ENCODE results near the gene TAF1B.

The TAF1B gene

DNA sequence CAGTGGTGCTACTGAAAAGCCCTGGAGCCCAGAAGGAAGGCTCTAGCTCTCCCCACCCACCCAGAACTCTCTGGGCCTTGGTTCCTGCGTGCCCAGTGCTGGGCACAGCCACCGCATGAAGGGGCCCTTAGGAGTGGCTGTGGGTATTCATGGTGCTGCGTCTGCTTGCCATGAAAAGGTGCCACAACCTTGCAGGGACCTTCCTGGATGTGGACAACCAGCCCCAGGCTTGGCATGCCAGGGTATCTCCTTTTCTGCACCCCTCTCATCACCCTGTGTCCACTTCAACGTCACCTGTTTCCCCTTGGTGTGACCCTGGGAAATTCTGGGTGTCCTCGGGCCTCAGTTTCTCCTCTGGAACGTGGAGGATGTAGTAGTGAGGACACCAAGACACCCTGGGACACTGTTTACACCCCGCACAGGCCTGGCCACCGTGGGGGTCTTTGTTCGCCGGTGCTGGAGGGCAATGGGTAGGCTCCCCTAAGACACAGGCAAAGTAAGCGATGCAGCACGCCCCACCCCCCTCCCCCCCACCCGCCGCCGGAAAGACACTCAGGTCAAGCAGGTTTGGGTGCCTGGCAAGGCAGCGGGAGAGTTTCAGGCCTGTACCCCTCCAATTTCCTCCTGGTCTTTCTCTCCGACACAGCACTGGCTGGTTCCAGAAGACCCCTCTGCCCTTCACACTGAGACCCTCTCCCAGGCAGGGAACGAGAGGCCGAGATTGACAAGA is 34.8 kb upstream of the TAF1B start:
- DNase-seq (ENCODE audit: low read depth), result no peak

DNA sequence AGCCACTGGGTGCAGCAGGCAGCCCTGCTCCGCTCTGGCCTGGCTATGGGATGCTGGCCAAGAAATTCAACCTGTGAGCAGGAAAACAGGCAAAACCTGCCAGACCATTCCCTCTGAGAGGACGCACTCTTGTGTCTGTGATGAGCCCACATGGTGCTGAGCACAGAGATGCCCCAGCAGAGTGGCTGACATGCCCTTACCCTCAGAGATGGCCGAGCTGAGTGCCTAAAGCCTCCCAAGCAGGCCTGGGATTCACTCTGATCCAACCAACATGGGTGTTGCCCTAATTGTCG is 34.3 kb upstream of the TAF1B start:
- DNase-seq (ENCODE audit: low read depth), result no peak

DNA sequence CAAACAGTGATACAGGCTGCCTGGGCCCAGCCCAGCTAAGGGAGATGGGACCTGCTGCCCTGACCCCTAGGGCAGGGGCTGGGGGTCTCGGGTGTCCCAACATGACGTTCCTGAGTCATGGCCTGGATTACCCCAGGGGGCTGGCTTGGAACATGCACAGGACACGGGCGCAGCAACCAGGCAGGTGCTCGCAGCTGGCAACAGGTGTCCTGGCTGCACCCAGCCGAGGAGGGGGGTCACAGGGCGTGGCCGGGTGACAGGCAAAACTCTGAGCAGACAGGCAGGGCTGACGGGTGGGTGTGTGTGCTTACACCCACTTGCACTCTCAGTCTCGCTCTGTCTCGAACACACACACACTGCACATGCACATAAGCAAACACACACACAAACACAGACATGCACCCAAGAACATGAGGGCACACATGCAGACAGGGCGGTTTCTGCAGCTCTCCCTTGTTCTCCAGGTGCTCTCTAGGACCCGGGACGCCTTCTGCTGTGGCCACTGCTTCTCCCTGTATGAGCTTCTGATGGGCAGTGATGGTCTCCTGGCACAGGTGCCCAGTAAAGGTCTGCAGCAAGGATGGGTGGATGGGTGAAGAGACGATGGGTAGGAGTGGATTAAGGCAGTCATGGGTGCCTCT is 33.7 kb upstream of the TAF1B start:
- no peak for DNase-seq (ENCODE audit: low read depth)

DNA sequence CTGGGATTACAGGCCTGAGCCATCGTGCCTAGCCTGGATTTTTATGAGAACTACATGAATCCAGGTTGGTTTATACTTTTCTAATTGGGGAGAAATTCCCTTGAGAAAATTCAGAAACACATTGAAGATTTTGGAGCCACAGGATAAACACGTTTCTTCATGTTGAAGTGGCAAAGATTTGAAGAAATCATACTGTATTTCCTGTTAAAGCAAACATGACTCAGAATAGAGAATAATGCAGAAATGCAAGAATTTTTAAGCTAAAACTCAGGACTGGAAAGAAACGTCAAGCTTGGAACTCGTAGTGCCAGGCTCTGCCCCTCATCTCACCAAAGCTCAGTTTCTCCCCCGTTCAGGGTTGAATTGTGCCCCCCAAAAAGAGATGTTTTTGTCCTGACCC is 32.1 kb upstream of the TAF1B start:
- no peak for DNase-seq (ENCODE audit: low read depth)

DNA sequence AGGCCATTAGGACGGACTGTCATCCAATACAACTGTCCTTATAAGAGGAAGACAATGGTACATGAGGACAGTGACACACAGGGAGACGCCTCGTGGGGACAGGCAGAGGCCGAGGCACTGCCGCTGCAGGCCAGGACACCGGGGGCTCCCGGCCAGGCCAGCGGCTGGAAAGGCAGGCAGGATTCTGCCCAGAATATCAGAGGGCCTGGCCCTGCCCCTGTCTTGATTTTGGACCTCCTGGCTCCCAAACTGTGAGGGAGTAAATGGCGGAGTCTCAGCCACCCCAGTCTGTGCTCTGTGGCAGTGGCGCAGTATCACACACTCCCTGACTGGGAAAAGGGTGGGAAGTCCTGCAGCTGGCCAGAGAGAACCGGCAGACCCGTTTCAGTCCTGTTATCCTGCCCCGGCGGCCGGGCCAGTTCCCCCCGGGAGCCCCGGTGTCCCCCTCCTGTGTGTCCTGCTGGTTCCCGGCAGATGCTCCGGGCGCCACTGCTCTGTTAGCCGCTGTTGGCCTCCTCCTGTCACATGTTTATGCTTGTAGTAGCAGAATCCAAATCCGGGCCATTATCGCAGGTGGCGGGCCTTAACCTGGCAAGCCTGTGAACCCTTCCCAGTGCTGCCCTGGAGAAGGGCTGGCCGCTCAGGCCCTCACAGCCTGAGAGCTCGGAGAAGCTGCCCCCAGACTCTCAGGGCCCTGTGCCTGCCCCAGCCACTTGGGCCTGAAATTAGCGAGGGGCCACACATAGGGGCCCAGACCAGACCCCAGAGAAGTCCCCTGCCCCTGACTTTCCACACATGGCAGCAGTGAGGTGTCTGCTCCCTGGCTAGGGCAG is 31.4 kb upstream of the TAF1B start:
- DNase-seq (ENCODE audit: low read depth), result no peak

DNA sequence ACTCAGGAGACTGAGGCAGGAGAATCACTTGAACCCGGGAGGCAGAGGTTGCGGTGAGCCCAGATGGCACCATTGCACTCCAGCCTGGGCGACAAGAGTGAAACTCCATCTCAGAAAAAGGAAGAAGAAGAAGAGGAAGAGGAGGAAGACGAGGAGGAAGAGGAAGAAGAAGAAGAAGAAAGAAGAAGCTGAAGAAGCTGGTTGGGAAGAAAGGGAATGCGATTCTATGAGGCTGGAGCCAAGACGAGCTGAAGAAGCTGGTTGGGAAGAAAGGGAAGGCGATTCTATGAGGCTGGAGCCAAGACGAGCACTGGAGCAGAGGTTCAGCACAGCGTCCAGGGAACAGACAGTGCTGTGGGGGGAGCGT is 30.3 kb upstream of the TAF1B start:
- no peak for DNase-seq (ENCODE audit: low read depth)

DNA sequence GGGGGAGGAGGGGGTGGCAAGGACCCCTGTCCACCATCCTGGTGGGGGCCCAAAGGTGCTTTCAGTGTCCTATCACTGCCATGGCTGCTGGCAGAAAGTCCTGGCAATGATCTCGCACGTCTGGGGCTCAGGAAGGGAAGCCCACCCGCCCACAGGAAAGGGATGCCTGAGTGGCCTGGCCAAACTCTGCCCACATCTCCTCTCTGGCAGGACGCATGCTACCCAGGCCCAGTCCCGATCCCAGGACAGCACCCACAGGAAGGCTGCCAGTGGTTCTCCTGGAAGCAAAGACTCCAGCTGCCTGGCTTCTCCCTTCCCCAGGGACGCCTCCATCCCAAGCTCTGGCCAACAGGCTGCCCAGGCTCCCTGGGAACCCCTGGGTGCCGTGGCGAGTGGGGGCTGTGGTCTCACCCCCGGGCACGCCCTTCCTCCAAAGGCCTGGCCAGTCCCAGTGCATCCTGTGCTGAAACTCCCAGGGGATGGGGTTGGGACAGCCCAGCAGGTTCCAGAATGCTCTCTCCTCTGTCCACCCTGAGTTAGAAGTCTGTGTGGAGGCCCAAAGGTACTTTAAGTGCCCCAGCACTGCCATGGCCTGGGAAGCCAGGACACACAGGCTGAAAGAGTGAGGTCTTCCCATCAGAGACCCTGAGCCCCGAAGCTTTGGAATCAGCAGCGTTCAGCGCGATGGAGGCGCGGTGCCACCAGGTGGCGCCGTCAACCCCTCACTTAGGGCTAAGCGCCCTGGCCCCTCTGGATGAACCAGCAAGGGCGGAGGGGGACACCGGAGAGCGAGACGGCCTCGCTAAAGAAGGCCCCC is 29.8 kb upstream of the TAF1B start:
- DNase-seq (ENCODE audit: low read depth), result peak; percentile 61

DNA sequence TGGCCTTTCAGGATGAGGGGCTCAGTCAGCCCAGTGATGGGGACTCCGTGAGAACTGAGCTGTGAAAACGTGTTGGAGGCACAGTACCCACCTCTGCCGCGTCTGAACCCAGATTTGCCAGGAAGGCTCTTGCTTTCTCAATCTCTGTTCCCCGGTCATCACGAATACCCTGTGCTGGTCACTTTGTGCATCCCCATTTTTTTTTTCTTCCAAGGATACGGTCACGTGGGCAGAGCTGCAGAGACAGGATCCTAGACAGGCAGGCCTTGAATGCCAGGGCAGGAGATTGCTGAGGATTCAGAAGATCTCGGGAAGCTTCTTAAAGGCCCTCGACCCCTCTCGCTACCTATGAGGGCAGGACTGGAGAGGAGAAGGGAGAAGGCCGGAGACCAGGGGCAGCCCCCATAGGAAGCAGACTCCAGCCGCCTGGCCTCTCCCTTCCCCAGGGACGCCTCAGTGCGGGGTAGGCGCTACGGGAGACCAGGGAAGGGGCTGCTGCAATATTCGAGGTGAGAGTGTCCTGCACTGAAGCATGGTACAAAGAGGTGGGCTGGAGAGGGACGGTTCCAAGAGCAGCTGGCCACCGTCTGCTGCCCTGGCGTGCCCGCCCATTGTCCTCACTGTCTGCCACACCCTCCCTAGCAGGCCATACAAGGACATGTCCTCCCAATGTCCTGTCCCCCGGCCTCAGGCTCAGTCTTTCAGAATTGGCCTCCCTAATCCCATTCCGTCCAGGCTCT is 29.0 kb upstream of the TAF1B start:
- no peak for DNase-seq (ENCODE audit: low read depth)

DNA sequence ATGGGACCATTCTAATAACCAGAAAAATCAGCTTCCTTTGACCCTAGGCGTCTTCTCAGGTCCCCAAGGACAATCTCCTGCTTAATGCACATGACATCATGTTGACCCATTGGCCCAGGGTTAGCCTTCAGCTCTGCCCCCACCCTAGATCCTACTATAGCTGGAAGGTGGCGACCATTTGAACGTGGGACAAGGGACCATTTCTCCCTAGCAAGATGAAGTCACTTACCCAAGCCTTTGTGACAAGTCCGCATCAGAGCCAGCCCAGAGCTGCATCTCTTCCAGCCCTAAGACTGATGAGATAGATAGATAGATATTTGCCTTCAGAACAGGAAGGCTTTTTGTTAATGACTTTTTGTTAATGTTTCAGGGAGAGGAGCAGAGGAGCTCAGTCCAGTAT is 28.2 kb upstream of the TAF1B start:
- no peak for DNase-seq (ENCODE audit: low read depth)

DNA sequence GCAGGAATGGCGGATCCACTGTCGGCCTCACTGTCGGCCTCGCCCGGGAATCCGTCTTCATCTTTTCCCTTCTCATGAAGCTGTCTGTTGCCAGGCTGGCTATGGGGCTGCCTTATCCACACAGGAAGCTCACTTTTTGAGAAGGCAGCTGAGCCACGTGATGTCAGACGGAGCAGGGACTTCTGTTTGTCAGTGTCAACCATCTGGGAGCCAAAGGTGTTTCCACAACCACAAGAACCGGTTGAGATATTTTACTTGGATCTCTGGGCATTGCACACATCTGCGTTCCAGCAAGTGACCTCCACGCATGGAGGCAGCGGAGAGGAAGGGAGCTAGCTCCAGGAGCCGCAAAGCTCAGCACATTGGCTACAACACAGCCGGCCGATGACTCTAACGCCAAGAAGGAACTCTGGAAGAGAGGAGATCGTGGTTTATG is 27.4 kb upstream of the TAF1B start:
- no peak for DNase-seq (ENCODE audit: low read depth)

DNA sequence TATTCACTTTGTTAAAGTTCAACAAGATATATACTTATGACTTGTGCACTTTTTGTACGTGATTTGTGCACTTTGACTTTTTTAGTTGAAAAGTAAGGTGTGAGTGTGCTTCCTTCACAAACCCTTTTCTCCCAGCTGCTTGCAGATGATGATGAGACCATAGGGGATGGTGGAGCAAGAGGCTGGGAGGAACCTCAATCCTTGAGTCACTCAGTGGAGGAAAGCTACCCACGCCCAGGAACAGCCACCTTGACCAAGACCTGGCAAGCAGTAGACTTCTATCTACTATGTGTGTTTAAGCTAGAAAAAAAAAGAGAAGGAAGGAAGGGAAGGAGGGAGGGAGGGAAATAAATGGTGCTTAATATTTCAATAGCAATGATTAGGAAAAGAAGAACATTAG is 25.2 kb upstream of the TAF1B start:
- DNase-seq (ENCODE audit: low read depth), result no peak

DNA sequence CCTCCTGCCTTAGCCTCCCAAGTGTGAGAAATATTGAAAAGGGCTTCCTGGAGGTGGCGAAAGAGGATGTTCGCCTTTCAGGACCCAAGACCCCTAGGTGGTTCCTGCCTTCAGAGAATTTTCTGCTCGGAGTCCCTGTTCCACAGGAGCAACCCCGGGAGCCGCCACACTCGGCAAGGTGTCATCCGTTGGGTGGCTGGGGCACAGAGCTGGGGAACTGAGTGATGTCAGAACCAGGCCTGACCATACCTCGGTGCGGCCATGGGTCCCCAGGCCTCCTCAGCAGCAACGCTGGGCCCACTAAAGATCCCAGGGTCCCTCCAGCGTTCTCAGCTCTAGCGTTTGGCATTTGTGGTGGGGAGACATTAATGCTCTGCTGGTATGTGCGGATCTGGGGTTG is 23.7 kb upstream of the TAF1B start:
- DNase-seq (ENCODE audit: low read depth), result no peak

DNA sequence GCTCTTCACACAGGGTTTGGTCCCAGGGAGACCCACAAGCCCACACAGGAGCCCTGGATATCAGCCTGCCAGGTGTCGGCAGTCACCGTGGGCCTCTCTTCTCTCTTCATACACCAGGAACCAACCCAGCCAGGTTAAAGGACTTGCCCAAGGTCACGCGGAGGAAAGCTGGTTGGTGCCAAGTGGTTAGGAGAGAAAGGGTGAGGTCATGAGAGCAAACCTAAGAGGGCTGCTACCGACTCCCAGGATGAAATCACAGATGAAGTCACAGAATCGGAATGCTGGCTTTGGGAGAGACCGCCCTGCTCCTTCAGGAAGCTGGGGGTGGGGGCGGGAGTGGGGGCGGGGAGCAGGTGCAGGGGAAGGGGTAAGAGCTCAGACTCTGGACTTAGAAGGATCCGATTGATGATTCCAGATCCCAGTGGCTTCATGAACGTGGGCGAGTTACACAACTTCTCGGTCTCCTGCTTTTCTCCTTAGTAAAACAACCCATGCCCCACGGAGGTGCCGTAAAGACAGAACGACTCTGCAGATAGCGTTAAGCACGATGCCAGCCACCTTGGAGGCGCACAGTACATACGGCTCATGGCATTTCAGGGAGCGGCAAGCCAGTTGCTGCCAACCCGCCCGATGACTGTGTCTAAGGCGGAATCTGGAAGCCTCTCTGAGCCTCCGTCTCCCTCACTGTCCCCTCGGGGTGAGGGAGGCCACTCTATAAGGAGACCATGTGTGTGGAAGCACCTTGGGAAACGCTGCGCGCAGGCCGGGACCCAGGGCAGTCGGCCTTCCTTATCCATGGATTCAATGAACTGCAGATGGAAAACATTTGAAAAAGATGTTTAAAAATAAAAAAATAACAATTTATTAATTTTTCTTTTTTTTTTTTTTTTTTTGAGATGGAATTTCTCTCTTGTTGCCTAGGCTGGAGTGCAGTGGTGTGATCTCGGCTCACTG is 23.0 kb upstream of the TAF1B start:
- no peak for DNase-seq (ENCODE audit: low read depth)

DNA sequence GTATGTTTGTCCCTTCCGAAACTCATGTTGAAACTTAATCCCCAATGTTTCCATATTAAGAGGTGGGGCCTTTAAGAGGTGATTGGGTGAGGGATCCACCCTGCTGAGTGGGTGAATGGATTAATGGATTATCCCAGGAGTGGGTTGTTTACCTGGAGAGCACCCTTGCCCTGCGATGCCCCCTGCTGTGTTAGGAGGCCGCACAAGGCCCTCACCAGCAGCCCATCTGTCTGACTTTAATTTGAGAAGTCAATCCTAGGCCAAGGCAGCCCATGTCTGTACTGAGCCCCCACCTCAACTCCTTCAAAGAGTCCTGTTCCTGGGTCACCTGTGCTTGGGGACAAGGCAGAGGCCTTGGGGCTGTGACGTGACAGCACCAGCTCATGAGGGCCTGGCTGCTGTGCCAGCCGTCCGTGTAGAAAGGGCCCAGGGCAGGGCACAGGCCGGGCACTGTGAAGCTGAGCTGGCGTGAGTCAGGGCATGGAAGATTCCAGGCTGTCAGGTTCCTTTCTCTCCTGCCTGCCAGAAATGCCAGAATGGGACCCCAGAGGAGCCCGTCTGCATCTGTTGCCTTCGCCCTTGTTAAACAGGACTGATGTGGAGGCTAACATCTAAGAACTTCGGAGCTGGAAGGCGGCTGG is 21.3 kb upstream of the TAF1B start:
- no peak for DNase-seq (ENCODE audit: low read depth)

DNA sequence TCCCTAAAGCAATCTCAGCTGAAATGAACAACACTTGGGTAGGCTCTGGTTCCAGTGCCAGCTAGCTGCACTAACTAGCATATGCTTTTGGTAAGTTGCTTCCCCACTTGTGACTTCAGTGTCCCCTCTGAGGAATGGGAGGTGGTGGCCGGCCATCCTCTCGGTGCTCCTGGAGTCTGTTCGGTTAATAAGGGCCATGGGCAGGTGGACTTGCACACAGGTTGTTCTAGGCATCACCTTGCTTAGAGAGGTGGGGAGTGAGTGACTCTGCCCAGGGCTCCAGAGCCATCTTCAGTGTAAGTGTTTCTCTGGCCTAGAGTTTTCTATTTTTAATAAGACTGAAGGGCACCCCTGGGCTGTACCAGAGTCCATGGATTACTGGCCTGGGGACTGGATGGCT is 18.8 kb upstream of the TAF1B start:
- DNase-seq (ENCODE audit: low read depth), result no peak

DNA sequence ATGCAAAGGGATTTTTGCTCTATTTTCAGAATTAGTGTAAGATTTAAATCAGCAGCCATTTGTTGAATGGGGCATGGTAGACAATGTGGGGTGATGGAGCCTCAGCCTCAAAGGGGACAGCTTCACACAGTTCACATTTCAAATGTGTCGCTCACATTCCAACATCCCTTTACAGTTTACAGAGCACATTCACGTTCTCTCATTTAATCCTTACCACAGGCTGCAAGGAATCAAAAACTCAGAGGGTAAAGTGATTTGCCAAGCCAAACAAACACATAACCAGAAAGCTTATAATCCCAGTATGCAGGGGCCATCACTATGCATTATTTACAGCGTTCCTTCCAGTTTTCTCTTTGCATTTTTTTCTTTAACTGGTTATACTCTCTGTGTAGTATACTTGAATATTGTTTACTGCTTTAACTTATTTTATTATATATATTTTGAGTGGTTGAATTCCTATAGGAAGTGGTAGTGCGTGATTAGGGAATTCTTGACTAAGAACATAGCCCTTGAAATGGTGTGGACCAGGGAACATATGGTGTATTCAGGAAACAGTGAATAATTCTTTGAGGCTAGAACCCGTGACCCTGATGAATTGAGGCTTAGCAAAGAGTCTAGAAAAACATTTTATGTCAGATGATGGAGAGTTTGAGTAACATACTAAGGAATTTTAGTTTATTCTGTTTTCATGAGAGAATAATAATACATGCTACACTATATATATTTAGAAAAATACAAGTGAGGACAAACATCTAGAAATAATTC is 18.1 kb upstream of the TAF1B start:
- no peak for DNase-seq (ENCODE audit: low read depth)

DNA sequence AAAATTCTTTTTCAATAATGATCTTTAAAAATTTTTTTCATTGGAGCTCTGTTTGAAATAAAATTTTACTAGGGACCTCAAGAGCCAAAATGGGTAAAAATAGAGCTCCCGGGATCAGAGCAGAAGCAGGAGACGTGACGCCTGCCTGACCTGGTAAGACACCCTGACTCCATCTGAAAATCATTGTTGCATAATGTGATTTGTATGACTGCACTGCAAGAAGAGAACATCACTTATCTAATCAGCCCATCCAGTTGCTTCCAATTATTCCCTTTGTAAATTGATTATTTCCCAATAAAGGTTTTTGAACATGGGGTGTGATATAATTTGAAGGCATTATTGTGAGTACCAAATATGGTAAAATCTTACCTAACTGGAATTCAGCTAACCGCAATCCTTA is 17.1 kb upstream of the TAF1B start:
- DNase-seq (ENCODE audit: low read depth), result no peak

DNA sequence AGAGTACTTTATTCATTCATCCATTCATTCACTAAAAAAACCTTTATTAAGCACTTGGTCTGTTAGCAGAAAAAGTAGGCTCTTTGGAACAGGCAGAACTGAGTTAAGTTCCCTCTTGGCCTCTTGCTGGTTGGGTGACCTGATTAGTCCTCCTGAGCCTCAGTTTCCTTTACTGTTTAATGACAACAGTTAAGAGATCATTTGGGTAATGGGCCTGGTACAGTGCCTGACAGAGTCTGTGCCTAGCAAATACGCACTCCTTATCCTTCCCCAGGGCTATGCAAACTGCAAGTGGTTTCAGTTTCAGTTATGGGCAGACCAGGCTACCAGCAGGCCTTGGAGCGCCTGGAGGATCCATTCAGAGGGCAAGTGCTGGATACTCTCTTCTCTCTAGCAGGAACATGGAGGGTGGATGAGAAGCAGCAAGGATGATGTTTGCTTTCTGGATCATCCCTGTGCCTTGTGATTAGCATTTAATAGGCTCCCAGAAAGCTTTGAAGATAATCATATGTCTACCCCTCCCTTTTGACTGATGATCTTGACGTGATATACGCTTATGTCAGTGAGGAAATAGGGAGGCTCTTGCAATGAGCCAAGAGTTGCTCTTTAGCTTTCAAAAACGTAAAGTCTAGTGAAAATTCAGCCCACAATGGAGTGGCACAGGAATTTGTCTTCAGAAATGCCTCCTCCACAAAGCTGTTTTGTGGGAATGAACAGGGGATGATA is 12.4 kb upstream of the TAF1B start:
- no peak for DNase-seq (ENCODE audit: low read depth)

DNA sequence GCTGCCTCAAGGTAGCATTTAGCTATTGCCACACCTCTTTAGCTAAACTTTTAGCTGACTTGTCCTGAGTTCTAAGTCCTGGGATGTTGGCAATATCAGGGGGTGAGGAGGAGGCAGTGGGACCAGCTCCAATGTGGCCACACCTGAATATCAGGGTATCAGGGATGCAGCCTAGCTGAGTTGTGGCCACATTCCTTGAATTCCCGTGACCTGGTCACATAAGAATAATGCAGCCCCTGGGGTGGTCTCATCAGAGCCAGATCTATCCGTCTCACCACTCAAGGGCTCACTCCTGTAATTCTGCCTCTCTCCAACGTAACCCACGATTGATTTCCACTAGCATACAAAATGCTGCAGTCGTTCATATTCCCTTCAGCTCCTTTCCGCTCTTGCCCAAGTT is 11.6 kb upstream of the TAF1B start:
- DNase-seq (ENCODE audit: low read depth), result no peak
